HepG2 (cell line): ENCODE results near the gene CARD19. TPM values are rescaled to one million over a fixed set of nuclear protein-coding genes. Genes with fewer than 3 reads are reported as not detected.

Source experiments
- ATAC-seq: fragments of 200-7000 bp; cut with Tn5 transposase; 3 replicates; pipeline ENCODE4 v1.9.1; 2020; ENCODE audit warnings: mild to moderate bottlenecking, moderate library complexity
- BruUV-seq: library from RNA; stranded (reverse); fragments of 400-500 nt; replicated peaks from 2 replicates; lab custom pipeline; 2021; lab: Mats Ljungman, UMichigan
- CTCF ChIA-PET: fragments of 300-600 bp; formaldehyde crosslinking; extraction: SDS; loops from one replicate; lab custom pipeline; 2021; ENCODE audit warnings: low total read pairs, inconsistent platforms, low intra/inter-chr PET ratio; lab: Yijun Ruan, JAX
- POLR2A ChIA-PET: fragments of 350-600 bp; sonication (Branson Sonifier 250); formaldehyde crosslinking; loops from one replicate; lab custom pipeline; 2020; ENCODE audit warnings: antibody characterized with exemption, inconsistent platforms; lab: Yijun Ruan, JAX
- DNase-seq: peaks from one replicate; pipeline ENCODE4 v3.0.0-alpha.2; 2015; ENCODE audit warnings: low spot score
- FAIRE-seq: peaks from 3 replicates; lab custom pipeline; 2011; peaks lifted over from hg19 to GRCh38; lab: Jason Lieb, UNC
- H2AFZ ChIP-seq: one replicate; pipeline ENCODE4 v1.6.1; 2011; ENCODE audit warnings: low read length, inconsistent platforms
- H3K27ac ChIP-seq: fragments of 300-600 bp; 3 replicates; pipeline ENCODE4 v1.8.0; 2011; ENCODE audit warnings: mixed run types, mild to moderate bottlenecking, mixed read lengths, low read length, inconsistent platforms; ENCODE audit not compliant: insufficient read depth; ENCODE audit errors: extremely low read length
- H3K27me3 ChIP-seq, 2 experiments: fragments of 200-600 bp in 1 of 2; 2 replicates in 1 of 2; 3 replicates in 1 of 2; pipeline versions ENCODE4 v1.6.0 to v1.8.0; 2011; ENCODE audit warnings: low read length in 2 of 2, mild to moderate bottlenecking in 2 of 2, moderate library complexity in 2 of 2, inconsistent platforms in 1 of 2; ENCODE audit not compliant: insufficient read depth in 2 of 2, control insufficient read depth in 1 of 2
- H3K36me3 ChIP-seq, 2 experiments: fragments of 200-600 bp in 1 of 2; replicated peaks in 1 of 2; 2 replicates in 1 of 2; 3 replicates in 1 of 2; pipeline versions ENCODE4 v1.5.1 to v1.8.0; 2011; ENCODE audit warnings: low read length in 2 of 2, inconsistent platforms in 1 of 2; ENCODE audit not compliant: insufficient read depth in 2 of 2, control insufficient read depth in 1 of 2
- H3K4me1 ChIP-seq: 2 replicates; pipeline ENCODE4 v1.5.1; 2012; ENCODE audit warnings: low read length, inconsistent platforms; ENCODE audit not compliant: insufficient read depth
- H3K4me2 ChIP-seq: 2 replicates; pipeline ENCODE4 v1.6.0; 2011; ENCODE audit warnings: low read depth, low read length, inconsistent platforms
- H3K4me3 ChIP-seq, 3 experiments: fragments of 200-600 bp in 1 of 3; sonication (generic), shearing (Covaris generic) in 1 of 3; replicated peaks in 1 of 3; 2 replicates each; pipeline ENCODE4 v1.5.1; 2011 to 2016; ENCODE audit warnings: low read length in 3 of 3, inconsistent platforms in 2 of 3, low read depth in 2 of 3, mild to moderate bottlenecking in 2 of 3, control low read depth in 1 of 3, mixed read lengths in 1 of 3; ENCODE audit not compliant: insufficient read depth in 1 of 3
- H3K79me2 ChIP-seq: one replicate; pipeline ENCODE4 v1.6.1; 2011; ENCODE audit warnings: low read length, inconsistent platforms; ENCODE audit not compliant: insufficient read depth
- H3K9ac ChIP-seq: 2 replicates; pipeline ENCODE4 v1.6.0; 2011; ENCODE audit warnings: mild to moderate bottlenecking, low read depth, low read length, inconsistent platforms; ENCODE audit not compliant: insufficient read depth
- H3K9me3 ChIP-seq: 2 replicates; pipeline ENCODE4 v1.5.1; 2012; ENCODE audit warnings: mild to moderate bottlenecking, low read length
- H4K20me1 ChIP-seq: 2 replicates; pipeline ENCODE4 v1.6.0; 2011; ENCODE audit warnings: inconsistent platforms, mild to moderate bottlenecking, low read length, moderate library complexity; ENCODE audit not compliant: insufficient read depth
- ATF5 ChIP-seq: sonication (generic); formaldehyde crosslinking; IDR thresholded peaks from 2 replicates; pipeline ENCODE4 v1.4.0; 2020; ENCODE audit warnings: mild to moderate bottlenecking, low read depth, missing genetic modification reagents
- DZIP1 ChIP-seq: sonication (generic); formaldehyde crosslinking; IDR thresholded peaks from 2 replicates; pipeline ENCODE4 v1.5.0; 2020; ENCODE audit warnings: mild to moderate bottlenecking, missing genetic modification reagents
- JUND ChIP-seq: sonication (generic); formaldehyde crosslinking; IDR thresholded peaks from 2 replicates; pipeline ENCODE4 v1.8.0; 2022; ENCODE audit warnings: mild to moderate bottlenecking, missing genetic modification reagents
- NONO ChIP-seq, 2 experiments: fragments of 450-650 bp in 1 of 2; sonication (generic) in 1 of 2; formaldehyde crosslinking in 1 of 2; IDR thresholded peaks in 1 of 2; conservative IDR thresholded peaks in 1 of 2; 2 replicates each; pipeline versions ENCODE4 v1.6.1 to v1.8.0; 2017 to 2022; ENCODE audit warnings: mild to moderate bottlenecking in 1 of 2, missing genetic modification reagents in 1 of 2, moderate library complexity in 1 of 2
- ZNF564 ChIP-seq: sonication (generic); formaldehyde crosslinking; IDR thresholded peaks from 2 replicates; pipeline ENCODE4 v1.8.1; 2023; ENCODE audit warnings: mild to moderate bottlenecking, missing genetic modification reagents
- ZNF646 ChIP-seq: sonication (generic); formaldehyde crosslinking; IDR thresholded peaks from 2 replicates; pipeline ENCODE4 v1.9.0; 2021; ENCODE audit warnings: mild to moderate bottlenecking, missing genetic modification reagents
- ZNF687 ChIP-seq: sonication (generic); formaldehyde crosslinking; IDR thresholded peaks from 2 replicates; pipeline ENCODE4 v1.5.1; 2020; ENCODE audit warnings: mild to moderate bottlenecking, missing genetic modification reagents, moderate library complexity
- WGBS: methylation state at CpG from one replicate; pipeline ENCODE4 v1.1.6; 2017; ENCODE audit warnings: low lambda C conversion rate; 5-methylcytosine and 5-hydroxymethylcytosine counted together
- in situ Hi-C: cut with HindIII; loops from 2 replicates; pipeline ENCODE4 v1.10.0; 2017; ENCODE audit warnings: low pct_unique_long_range_greater_than_20kb; ENCODE audit not compliant: extremely low pct_ligation_motif_present
- intact Hi-C: fragments of 100-400 bp; cut with micrococcal nuclease; formaldehyde crosslinking; loops from one replicate; pipeline ENCODE4 v1.10.0; 2022; ENCODE audit not compliant: unreplicated experiment
- polyA plus RNA-seq, 8 experiments: library from polyadenylated mRNA; depleted of rRNA in 3 of 8; stranded (reverse) in 7 of 8; unstranded in 1 of 8; fragments of >200 nt; fragmentation: Illumina TruSeq in 4 of 8; extraction: Trizol in 4 of 8; gene quantifications; 2 replicates each; pipeline versions ENCODE4 v1.2.1 to v1.2.3, GENCODE V29; 2011 to 2016; ENCODE audit warnings: low read depth in 4 of 8, missing spikeins in 1 of 8, mixed read lengths in 1 of 8; ENCODE audit not compliant: insufficient read depth in 1 of 8
- total RNA-seq, 5 experiments: library from RNA; depleted of rRNA; stranded (reverse); fragments of >200 nt; fragmentation: Illumina TruSeq; extraction: Trizol; gene quantifications; 2 replicates each; pipeline ENCODE4 v1.2.3, GENCODE V29; 2016; ENCODE audit warnings: low read depth in 1 of 5

The CARD19 gene
- total and polyA plus RNA-seq, 2 of the 13 experiments (the other 11 are each of a cell fraction or from before 2014, with no cell fraction given), result 18.4 to 47.2 TPM

GRCh38 chr9:93143830-93144530, 48.0 kb downstream of the CARD19 start:
- Histone ChIP-seq H3K4me2 (peak overlapping the region; percentile 67), H2AFZ (no peak overlapping the region), H3K4me3 (peak overlapping the region in 1 of 3 experiments; percentile 7; a peak in 1 of 6 replicates), H3K27ac (no peak overlapping the region), H3K36me3 (no peaks in the 10 kb centered on the region), H3K4me1 (peaks cover 52% of the 10 kb centered on the region), H3K79me2 (no peaks in the 10 kb centered on the region), H3K9ac (no peak overlapping the region), H3K27me3 (peaks cover 0 to 1% of the 10 kb centered on the region in 2 experiments; a peak in 1 of 5 replicates), H3K9me3 (no peaks in the 10 kb centered on the region), H4K20me1 (no peaks in the 10 kb centered on the region)
- intact Hi-C loops (loop anchor here (5.0 kb wide), 1 partner anchor 37 kb away; no protein-coding TSS in a partner anchor), in situ Hi-C loops (no loop called here)
- ChIA-PET POLR2A (interaction anchor here (1.0 to 3.8 kb wide), 2 partner anchors 10 to 15 kb away, joined by 3 to 34 read pairs; partner anchors contain the start of gene NINJ1), CTCF (no interaction called here)
- ATAC-seq, result peak; percentile 21; the same call in 2 of the 3 replicates
- WGBS, result 26% methylated on average over 4 of the region's 15 CpGs
- FAIRE-seq, result no peak
- no peak for DNase-seq
- no TSS peak for BruUV-seq
- TF ChIP-seq DZIP1 (0 out of 2 replicates have a peak, but pooled peaks have one; percentile 57), ZNF564 (CRISPR knock-in tag) (no peak), ZNF646 (CRISPR knock-in tag) (peak; percentile 74), ZNF687 (CRISPR knock-in tag) (peak; percentile 39; the same call in 1 of the 2 replicates), ATF5 (CRISPR knock-in tag) (no peak), JUND (CRISPR knock-in tag) (0 out of 2 replicates have a peak, but pooled peaks have one; percentile 19), NONO (IDR thresholded peaks at IDR 0.05) (no peak), NONO (CRISPR knock-in tag; conservative IDR thresholded peaks at IDR 0.05) (0 out of 2 replicates have a peak, but pooled peaks have one; percentile 14)
